ENCODE data around the gene PRC1.

Gene PRC1, protein sequence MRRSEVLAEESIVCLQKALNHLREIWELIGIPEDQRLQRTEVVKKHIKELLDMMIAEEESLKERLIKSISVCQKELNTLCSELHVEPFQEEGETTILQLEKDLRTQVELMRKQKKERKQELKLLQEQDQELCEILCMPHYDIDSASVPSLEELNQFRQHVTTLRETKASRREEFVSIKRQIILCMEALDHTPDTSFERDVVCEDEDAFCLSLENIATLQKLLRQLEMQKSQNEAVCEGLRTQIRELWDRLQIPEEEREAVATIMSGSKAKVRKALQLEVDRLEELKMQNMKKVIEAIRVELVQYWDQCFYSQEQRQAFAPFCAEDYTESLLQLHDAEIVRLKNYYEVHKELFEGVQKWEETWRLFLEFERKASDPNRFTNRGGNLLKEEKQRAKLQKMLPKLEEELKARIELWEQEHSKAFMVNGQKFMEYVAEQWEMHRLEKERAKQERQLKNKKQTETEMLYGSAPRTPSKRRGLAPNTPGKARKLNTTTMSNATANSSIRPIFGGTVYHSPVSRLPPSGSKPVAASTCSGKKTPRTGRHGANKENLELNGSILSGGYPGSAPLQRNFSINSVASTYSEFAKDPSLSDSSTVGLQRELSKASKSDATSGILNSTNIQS

DNA sequence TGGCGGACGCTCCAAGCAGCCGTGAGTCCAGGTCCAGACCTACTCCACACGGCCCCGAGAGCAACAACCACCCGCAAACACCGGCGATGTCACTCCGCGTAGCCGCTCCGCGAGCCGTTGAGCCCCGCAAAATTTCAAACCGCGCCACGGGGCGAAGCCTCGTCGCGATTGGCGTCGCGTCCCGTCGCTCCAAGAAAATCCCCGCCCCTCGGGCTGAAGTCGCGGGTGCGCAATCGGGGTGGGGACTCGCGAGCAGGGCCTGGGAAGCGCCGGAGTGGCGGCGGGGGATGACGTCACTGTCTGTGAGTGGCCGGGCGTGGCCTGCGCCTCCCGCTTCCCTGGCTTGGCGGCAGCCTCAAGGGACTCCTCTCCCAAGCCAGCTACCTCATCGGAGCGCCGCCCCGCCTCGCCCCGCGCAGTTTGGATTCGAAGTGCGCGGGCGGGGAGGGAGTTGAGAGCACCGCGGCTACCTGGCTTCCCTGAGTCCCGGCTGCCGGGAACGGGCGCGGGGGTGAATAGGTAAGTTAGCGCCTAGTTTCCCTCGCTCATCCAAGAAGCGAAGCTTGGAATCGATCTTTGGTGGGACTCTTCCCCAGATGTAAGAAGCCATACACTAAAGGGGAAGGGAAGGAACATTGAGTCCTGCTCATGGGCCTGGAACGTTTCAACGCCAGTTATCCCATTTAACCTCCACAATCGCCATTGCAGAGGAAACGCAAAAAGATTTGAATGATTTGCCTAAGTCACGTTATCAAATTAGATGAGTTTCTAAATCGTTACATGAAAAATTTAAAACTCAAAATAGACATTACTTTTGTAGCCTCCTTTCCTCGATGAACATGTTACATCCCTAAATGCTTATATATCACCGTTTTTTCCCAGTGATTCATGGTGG lies at the start of gene PRC1:
PRC1 (minus strand) TSS at position 119 of the 895 bp plus-strand sequence; CDS start at position 1, 118 bp downstream.
- CTCF ChIA-PET: interaction anchor here (0.7 kb wide), 1 partner anchor 62 kb away, joined by 4 read pairs; no protein-coding TSS in a partner anchor
- DNase-seq (ENCODE audit: low spot score): peak; percentile 99
- TF ChIP-seq, protein P1, sequence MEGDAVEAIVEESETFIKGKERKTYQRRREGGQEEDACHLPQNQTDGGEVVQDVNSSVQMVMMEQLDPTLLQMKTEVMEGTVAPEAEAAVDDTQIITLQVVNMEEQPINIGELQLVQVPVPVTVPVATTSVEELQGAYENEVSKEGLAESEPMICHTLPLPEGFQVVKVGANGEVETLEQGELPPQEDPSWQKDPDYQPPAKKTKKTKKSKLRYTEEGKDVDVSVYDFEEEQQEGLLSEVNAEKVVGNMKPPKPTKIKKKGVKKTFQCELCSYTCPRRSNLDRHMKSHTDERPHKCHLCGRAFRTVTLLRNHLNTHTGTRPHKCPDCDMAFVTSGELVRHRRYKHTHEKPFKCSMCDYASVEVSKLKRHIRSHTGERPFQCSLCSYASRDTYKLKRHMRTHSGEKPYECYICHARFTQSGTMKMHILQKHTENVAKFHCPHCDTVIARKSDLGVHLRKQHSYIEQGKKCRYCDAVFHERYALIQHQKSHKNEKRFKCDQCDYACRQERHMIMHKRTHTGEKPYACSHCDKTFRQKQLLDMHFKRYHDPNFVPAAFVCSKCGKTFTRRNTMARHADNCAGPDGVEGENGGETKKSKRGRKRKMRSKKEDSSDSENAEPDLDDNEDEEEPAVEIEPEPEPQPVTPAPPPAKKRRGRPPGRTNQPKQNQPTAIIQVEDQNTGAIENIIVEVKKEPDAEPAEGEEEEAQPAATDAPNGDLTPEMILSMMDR (conservative IDR thresholded peaks at IDR 0.05; ENCODE audit: low read depth): no peak
- POLR2A ChIA-PET (ENCODE audit: low non-redundant PET): interaction anchor here (0.5 to 0.7 kb wide), 2 partner anchors 38 to 41 kb away, joined by 3 to 4 read pairs; no protein-coding TSS in a partner anchor
- peak within 1 kb of the TSS; percentile 86 for H3K27ac ChIP-seq

DNA sequence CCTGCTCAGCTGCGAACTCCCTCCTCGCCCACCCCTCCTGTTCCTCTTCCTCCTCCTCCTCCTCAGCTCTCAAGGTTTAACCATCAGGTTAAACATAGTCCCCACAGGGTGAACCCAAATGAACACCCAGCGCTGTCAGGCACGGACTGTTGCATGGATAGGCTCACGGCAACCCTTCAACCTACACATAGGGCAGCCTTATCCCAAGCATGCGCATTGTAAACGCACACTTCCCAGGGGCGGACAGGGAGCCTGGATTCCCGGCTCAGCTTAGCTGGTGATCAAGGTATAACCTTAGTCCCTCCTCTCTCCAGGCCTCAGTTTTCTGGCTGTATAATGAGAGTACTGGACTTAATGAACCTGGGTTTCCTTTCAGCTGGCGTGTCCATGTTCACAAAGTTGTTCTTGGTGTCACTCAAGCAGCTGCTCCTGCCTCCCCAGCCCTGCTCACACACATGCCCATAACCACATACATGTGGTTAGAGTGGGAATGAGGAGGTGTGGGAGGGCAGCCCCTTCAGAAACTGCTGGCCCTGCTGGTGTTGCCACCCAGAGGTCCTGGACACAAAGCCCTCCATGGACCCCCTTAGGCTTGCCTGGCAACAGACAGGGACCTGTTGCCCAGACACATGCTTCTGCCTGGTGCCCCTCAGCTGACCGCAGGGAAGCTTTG lies 49.0 kb upstream of the PRC1 start:
- POLR2A ChIA-PET (ENCODE audit: low non-redundant PET): no interaction called here
- TF ChIP-seq, protein P1 (conservative IDR thresholded peaks at IDR 0.05; ENCODE audit: low read depth): no peak
- DNase-seq (ENCODE audit: low spot score): no peak
- H3K27ac ChIP-seq: no peak overlapping the region
- CTCF ChIA-PET: interaction anchor here (0.7 to 1.0 kb wide), 2 partner anchors 12 to 43 kb away, joined by 3 read pairs; no protein-coding TSS in a partner anchor

DNA sequence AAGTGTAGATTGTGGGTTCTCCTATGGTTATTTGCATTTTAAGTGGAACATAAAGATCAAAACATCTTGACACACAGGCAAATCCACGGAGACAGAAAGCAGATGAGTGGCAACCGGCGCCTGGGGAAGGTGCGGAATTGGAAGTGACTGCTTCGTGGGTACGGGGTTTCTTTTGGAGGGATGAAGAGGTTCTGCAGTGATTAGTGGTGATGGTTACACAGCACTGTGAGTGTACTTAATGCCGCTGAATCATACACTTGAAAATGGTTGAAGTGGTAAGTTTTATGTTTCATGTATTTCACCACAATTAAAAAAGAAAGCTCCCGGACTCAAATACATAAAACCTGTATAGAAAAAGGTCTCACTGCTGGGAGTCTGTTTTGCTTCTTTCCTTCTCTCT lies 46.5 kb upstream of the PRC1 start:
- DNase-seq (ENCODE audit: low spot score): no peak
- ChIA-PET POLR2A (ENCODE audit: low non-redundant PET) (no interaction called here), CTCF (interaction anchor here (0.7 kb wide), 1 partner anchor 30 kb away, joined by 3 read pairs; no protein-coding TSS in a partner anchor)
- TF ChIP-seq, protein P1 (conservative IDR thresholded peaks at IDR 0.05; ENCODE audit: low read depth): no peak
- no peak overlapping the region for H3K27ac ChIP-seq

DNA sequence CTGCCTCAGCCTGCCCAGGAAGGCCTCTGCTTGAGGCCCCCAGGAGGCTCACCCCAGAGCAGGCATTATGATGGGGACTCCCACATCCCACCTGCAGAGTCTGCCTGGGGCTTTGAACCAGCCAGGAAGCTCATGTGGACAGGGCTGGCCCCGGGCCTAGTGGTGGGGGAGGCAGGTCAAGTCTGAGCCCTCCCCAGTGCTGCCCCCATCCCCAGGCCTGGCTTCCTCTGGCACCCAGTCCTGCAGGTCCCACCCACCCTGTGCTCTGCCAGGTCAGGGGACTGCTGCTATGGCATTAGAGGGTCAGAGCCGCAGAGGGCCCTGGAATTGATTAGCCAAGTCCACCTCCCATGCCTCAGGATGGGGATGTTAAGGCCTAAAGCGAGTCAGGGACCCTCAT lies 45.7 kb upstream of the PRC1 start:
- H3K27ac ChIP-seq: no peak overlapping the region
- TF ChIP-seq, protein P1 (conservative IDR thresholded peaks at IDR 0.05; ENCODE audit: low read depth): no peak
- ChIA-PET CTCF (interaction anchor here (0.7 to 0.8 kb wide), 3 partner anchors 15 to 57 kb away, joined by 3 read pairs; no protein-coding TSS in a partner anchor), POLR2A (ENCODE audit: low non-redundant PET) (no interaction called here)
- no peak for DNase-seq (ENCODE audit: low spot score)

DNA sequence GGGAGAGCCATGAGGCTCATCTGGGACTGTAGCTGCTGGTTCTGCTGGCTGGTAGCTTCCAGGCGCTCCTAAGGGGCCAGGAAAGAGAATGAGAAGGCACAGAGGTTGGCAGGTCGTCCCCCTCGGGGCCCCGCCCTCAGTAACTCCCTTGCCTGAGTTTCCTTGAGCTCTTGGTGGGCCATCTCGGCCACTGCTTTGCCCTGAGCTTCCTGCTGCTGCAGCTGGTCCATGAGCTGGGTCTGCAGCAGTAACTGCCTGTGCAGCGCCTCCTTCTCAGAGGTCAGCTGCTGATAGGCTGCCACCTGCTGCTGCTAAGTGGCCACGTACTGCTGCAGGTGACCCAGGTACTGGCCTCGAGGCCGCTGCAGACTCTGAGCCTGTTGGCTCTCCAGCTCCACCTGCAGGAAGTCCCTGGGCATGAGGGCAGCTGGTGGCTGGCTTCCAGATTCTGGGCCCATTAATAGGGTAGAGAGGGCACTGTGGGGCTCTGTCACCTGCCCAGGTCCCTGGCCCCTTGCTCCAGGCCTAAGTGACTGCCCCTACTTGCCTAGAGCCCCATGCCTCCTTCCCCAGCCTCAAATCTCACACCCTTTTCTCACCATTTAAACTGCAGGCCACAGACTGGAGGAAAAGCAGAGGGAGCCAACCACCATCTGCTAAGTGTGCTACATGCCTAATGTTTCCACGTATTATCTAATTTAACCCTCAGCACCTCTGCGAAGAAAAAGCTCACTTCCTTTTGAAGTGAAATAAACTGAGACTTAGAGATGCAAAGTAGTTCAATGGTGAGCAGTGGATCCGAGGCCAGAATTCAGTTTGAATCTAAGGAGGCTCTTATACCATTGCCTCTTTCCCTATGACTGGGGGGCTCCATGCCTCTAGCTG lies 38.8 kb upstream of the PRC1 start:
- ChIA-PET POLR2A (ENCODE audit: low non-redundant PET) (interaction anchor here (0.6 kb wide), 1 partner anchor 40 kb away, joined by 5 read pairs; no protein-coding TSS in a partner anchor), CTCF (interaction anchor here (0.6 to 2.2 kb wide), 9 partner anchors 9 to 824 kb away, joined by 3 to 21 read pairs (median 4); partner anchors contain the start of gene VPS33B)
- peak; percentile 26 for DNase-seq (ENCODE audit: low spot score)
- H3K27ac ChIP-seq: no peak overlapping the region
- TF ChIP-seq, protein P1 (conservative IDR thresholded peaks at IDR 0.05; ENCODE audit: low read depth): peak; percentile 76

All from RWPE1 (cell line).